Urothelium cell line (cell line): ENCODE results near the gene C17orf75.
A peak's percentile ranks its signal among the peaks of the same experiment; 100 is the strongest.

ENCODE experiments used
- DNase-seq: peaks from one replicate; pipeline ENCODE4 v3.0.0; 2011; ENCODE audit warnings: low spot score, mixed read lengths
- FAIRE-seq: peaks from 2 replicates; lab custom pipeline; 2011; peaks lifted over from hg19 to GRCh38; lab: Jason Lieb, UNC

C17orf75 gene

DNA sequence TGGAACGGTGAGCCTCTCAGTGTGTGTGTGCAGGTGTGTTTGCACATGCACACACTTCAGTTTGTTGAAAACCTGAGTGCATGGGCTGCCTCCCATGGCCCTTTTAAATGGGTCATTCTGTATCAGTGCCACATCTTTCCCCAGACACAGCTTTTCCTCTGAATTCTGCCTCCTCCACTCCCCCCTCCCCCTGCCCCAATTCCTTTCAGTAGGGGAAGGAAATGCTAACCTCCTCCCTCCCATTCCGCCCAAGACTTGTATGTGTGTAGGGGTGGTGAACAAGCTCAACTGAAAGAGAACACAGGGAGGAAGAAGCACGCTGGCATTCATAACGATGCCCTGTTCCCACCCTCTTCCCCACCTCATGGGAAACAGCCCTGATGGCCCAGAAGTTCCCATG lies 34.3 kb downstream of the C17orf75 start:
- no peak for FAIRE-seq
- DNase-seq: no peak

- FAIRE-seq (no peak), DNase-seq (no peak)
These were observed 36.9 kb downstream of the C17orf75 start for GRCh38 chr17:32305049-32305448.

- FAIRE-seq (no peak), DNase-seq (no peak)
These were observed 38.1 kb downstream of the C17orf75 start for GRCh38 chr17:32303781-32304288.

GRCh38 chr17:32302860-32303649 lies 38.9 kb downstream of the C17orf75 start:
- DNase-seq: no peak
- no peak for FAIRE-seq

DNA sequence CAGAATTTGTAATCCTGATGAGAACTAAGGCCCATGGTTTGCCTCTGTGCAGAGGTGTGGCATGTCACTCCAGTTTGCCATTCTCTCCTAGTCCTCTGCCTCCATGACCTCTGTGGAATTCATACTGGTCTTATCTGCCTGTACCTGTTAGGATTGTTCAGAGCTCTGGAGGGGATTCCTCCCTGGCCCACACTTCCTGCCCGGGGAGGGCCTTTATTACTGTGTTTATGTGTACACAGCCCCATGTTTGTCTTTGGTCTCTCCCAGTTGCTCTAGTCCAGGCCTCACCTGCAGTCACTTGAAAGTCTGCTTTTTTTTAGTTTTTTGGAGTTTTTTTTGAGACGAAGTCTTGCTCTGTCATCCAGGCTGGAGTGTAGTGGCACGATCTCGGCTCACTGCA lies 39.9 kb downstream of the C17orf75 start:
- DNase-seq: no peak
- FAIRE-seq: no peak

DNA sequence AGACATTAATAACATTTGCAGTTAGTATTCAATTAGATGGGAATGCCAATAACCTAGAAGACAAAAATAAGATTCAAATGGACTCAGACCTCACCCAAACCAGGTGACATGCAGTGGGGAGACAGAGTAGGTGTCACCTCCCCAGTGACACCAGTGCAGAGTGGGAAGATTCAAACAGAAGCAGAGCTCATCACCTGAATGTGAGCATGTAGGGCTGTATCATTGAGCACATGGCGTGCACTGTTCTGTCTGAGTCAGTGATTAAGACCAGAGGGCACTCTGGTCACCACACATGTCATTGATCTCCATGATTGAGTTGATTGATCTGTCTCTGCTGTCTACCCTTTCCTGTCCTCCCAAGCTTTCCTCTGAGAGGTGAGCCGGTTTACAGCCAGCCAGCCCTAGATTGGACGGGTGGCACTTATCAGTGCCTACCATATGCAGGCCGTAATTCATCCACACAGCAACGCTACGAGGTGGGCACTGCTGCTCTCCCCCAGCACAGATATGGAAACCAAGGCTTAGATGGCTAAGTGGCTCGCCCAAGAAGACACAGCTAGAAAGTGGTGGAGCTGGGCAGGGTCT lies 42.3 kb downstream of the C17orf75 start:
- FAIRE-seq (no peak), DNase-seq (no peak)

GRCh38 chr17:32298721-32299579 lies 43.0 kb downstream of the C17orf75 start:
- no peak for FAIRE-seq
- no peak for DNase-seq

DNA sequence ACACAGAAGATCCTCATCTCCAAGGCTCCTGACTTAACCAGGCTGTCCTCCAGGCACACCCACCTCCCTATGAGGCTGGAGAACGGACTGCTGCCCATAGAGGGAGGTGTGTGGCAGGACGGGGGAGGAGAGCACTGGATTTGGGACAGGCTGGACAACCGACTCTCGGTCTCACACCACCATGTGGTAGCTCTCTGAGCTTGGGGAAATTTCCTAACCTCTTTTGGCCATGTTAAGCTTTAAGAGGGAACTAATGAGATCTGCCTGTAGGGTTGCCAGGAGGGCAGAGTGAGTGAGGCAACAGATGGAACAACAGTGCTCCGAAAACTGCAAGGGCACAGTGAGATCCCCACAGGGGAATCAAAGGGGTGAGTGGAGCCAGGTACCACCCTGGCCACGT lies 43.7 kb downstream of the C17orf75 start:
- DNase-seq (no peak), FAIRE-seq (no peak)

- no peak for DNase-seq
- no peak for FAIRE-seq
These were observed 44.1 kb downstream of the C17orf75 start for GRCh38 chr17:32297860-32298259.

DNA sequence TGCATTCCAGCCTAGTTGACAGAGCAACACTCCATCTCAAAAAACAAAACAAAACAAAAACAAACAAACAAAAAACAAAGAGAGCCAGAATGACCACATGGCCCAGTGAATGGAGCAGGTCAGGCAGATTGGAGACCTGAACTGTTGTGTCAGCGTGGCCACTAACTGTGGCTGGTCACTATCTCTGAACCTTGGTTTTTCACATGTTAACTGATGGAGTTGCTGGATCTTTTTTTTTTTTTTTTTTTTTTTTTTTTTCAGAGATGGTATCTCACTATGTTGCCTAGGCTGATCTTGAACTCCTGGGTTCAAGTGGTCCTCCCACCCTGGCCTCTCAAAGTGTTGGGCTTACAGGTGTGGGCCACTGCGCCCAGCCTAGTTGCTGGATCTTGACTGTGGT lies 44.5 kb downstream of the C17orf75 start:
- FAIRE-seq: no peak
- DNase-seq: no peak

DNA sequence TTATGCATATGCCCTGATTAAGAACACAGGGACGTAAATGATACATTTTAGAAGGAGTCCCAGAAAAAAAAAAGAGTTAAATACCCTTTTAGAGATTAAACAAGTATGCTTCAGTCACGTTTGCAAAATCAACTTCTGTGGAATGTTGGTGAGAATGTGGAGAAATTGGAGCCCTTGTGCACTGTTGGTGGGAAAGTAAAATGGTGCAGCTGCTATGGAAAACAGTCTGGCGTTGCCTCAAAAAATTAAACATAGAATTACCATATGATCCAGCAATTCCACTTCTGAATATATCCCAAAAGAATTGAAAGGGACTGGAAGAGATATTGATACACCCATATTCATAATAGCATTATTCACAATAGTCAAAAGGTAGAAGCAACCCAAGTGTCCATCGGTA lies 49.9 kb downstream of the C17orf75 start:
- FAIRE-seq (no peak), DNase-seq (no peak)

- FAIRE-seq (no peak), DNase-seq (no peak)
These were observed 52.4 kb downstream of the C17orf75 start for GRCh38 chr17:32289471-32290070.

DNA sequence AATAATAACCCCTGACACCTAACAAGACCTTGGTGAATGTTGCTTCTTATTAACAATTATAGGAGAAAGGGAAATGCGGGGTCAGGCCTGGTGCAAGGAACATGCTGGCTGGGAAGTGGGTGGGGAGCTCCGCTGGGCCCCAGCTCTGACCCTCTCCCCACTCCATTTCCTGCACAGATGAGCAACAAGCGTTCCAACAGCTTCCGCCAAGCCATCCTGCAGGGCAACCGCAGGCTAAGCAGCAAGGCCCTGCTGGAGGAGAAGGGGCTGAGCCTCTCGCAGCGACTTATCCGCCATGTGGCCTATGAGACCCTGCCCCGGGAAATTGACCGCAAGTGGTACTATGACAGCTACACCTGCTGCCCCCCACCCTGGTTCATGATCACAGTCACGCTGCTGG lies 53.4 kb downstream of the C17orf75 start:
- DNase-seq (no peak), FAIRE-seq (no peak)

- FAIRE-seq: no peak
- DNase-seq: no peak
These were observed 54.0 kb downstream of the C17orf75 start for GRCh38 chr17:32287804-32288511.

DNA sequence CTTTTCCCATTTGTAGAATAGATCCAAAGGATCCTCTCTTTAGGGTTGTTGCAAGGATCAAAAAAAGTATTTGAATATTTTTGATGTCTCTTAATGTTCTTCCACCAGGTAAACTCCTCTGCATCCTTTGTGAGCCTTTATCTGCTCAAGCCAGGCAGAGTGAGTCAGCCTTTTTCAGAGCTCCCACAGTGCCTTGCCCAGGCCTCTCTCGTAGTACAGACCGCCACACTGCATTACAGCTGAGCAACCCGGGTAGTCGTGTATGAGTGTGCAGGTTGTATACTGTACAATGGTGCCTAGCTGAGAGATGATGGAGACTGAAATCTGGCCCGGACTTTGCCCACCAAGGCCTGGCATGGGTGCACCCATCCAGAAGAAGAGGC lies 55.5 kb downstream of the C17orf75 start:
- no peak for DNase-seq
- FAIRE-seq: no peak

GRCh38 chr17:32285746-32286517 lies 56.0 kb downstream of the C17orf75 start:
- no peak for DNase-seq
- FAIRE-seq: no peak

DNA sequence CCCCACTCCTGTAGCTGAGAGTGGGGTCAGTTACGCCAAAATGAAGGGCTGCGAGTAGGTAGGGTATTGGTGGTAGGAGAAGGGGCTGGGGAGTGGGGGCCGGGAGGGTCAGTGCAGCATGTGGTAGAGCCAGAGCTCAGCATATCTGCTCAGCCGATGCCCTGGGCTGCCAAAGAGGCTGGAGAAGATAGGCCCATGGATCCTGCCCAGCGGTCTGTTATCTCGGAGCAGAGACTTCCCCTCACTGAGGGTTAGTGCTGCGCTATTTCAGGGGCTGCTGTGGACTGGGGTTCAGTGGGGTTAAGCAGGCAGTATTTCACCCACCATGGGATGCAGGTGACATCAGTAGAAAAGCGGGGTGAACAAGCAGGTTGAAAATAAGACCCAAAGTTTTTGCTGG lies 56.7 kb downstream of the C17orf75 start:
- DNase-seq: no peak
- FAIRE-seq: no peak

DNA sequence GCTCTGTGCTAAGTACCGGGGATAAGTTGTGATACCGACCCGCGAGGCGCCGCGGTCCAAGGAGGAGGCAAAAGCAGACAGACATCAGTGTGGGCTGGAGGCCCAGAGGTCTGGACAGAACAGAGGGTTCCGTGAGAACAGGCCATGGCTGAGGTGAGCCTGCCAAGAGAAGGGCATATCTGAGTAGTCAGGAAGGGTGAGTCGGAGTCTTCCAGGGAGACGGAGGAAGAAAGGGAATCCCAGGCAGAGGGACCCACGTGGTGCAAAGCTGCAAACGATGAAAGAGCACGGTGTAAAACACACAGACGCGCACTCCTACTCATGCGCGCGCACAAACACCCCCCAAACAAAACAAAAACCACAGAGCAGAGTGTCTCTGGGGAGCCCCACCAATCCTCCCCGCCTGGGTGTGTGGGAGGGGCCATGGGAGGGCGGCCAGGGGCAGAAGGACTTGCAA lies 58.2 kb downstream of the C17orf75 start:
- no peak for FAIRE-seq
- no peak for DNase-seq

GRCh38 chr17:32281011-32281451 lies 60.9 kb downstream of the C17orf75 start:
- FAIRE-seq: peak; percentile 17
- peak; percentile 59 for DNase-seq
